ENCODE data around the gene TOMM6. TPM values are rescaled to one million over a fixed set of nuclear protein-coding genes. Genes with fewer than 3 reads are reported as not detected.

Gene TOMM6
- 172 and 198 TPM in 2 replicates for total RNA-seq

DNA sequence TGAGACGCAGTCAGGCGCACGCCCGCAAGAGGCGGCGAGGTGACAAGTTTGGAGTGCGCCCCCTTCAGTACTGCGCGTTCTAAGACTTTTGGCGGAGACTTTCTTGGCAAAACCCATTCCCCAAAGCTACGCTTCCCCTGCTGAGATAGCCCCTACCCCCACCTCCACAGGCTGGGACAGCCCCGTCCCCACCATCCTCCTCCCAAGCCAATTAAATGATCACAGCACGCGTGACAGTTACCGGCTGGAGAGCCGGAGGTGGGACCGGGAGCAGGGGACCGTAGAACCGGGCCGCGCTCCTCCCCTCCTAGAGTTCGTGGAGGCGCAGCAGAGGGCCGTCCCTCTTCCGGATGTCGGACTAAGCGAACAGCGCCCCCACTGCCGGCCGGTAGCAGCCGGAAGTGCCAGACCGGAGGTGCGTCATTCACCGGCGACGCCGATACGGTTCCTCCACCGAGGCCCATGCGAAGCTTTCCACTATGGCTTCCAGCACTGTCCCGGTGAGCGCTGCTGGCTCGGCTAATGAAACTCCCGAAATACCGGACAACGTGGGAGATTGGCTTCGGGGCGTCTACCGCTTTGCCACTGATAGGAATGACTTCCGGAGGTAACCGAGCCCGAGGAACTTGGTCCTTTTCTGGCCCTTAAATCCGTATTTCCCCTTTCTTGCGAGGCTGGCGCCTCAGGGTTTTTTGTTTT is at the start of gene TOMM6:
TSS of gene TOMM6 (plus strand) at position 476 of the 699 bp plus-strand sequence. CDS start at position 480, 4 bp downstream.

DNA sequence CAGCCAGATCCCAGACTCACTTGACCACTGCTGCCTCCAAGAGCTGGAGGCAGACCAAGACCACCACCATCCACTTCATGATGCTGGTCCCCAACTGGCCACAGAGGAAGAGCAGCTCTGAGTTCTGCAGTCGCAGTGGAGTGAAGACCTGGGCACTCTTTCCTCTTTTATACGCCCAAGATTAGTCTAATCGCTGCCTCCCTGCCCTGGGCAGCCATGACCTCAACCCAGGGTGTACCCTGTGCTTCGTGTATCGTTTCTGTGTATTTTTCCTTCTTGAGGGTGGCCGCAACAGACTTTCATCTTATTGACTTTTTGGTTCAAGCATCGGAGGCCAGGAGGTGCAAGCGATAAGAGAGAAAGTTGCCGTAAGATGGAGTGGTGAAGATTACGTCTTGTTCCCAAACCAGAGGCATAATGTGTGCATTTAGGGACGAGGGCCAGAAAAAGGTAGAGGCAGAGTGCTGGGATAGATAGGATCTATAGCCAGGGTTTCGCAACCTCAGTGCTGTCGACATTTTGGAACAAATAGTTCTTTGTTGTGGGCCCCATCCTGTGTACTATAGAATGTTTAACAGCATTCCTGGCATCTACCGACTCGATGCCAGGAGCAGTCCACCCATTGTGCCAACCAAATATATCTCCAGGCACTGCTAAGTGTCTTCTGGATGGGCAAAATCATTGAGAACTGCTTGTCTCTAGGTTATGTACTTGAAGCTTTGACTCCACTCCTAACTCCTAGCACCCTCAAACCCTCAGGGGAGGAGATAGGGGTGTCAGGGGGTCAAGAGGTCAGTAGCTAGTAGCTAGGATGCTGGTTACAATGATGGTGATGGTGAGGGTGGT is 40.0 kb upstream of the TOMM6 start, which contains the start of gene PGC:
TSS of gene PGC (minus strand) at position 142 of the 846 bp plus-strand sequence. CDS start at position 79, 63 bp downstream.

DNA sequence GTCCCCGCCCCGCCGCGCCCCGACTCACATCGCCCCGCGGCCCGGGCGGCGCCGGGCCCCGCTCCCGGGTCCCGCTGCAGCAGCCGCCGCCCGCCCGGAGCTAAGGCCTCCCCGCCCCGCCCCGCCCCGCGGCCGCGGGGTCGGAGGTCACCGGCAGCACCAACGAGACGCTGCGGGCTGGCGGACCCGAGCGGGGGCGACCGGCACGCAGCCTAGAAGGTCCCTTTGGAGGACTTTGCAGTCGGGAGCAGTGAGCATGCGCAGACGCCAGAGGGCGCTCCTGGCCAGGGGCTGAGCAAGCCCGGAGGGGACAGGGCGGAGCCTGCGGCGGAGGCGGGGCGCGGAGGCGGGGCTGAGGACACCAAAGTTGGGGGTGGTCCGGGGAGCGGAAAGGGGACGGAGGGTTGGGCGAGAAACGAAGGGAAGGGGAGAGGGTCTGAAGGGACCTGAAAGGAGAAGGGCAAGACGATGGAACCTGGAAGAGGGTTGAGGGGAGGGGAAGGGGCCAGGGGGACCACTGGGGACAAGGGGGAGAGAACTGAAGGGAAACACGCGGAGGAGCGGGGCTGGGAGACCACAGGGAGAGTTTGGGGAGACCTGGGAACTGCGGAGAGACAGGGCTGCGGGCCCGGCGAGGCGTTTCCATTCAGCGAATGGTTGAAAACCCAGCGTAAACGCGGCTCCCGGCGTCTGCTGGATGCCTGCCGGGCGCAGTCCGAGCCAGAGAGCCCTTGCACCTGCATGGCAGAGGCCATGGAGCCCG is 7.5 kb upstream of the TOMM6 start, which contains the start of gene FRS3:
TSS of gene FRS3 (minus strand) at position 113 of the 763 bp plus-strand sequence. CDS start 2,913 bp downstream, outside the sequence.

DNA sequence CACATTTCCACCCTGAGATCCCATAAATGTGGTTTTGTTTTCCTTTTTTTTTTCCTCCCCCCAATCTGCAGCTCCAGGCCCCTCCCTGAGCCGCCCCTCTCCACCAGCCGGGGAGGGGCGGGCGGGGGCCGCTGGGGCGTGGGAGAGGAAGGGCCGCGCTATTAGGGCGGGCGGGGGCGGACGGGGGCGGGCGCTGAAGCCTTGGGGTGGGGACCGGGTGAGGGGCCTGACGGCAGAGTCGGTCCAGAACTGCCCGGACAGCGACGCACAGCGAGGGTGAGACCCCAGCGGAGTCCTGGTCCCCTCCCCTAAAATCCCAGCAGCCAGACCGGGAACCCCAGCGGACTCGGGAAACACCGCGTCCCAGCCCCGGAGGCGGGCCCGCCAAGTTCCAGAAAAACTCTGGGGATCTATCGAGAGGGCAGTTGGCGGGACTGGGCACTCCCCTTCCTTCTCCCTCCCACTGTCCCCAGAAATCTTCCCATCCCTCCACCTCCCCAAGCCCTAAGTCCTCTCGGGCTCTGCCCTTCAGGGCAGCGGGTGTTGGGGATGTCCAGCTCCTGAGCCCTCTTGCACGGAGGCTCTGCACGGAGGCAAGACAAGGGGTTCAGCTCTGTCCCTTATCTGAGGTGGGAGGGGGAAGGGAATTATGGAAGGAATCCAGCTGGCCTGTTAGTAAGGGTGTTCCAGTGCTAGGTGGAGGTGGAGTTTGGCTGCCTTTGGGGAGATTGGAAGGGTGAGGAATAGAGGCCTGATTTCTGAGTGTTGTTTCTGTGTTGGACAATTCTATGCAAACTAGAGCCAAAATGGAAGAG is 6.7 kb upstream of the TOMM6 start, which contains the start of gene PRICKLE4:
TSS of gene PRICKLE4 (plus strand) at position 232 of the 815 bp plus-strand sequence. CDS start 2,692 bp downstream, outside the sequence.

Small RNA genes within 50 kb of the gene (small RNA-seq; reads per million reads assigned to genes)
- not detected for gene AL365205.2
- gene AL365205.3, result not detected
- gene RF00393, result not detected

Other genes starting within 250 kb of the TOMM6 start
- gene FOXP4, start 241.3 kb upstream of the TOMM6 start, total RNA-seq, result 4.7 and 9.0 TPM in 2 replicates
- gene MDFI, start 149.2 kb upstream of the TOMM6 start, total RNA-seq, result 24.6 and 38.1 TPM in 2 replicates
- 1.7 and 2.9 TPM in 2 replicates for gene TFEB, start 52.1 kb upstream of the TOMM6 start, total RNA-seq
- gene PGC, start 40.3 kb upstream of the TOMM6 start, total RNA-seq, result not detected in 2 replicates
- 0.80 and 1.7 TPM in 2 replicates for gene FRS3, start 7.8 kb upstream of the TOMM6 start, total RNA-seq
- gene PRICKLE4, start 6.9 kb upstream of the TOMM6 start, total RNA-seq, result 2.7 and 3.3 TPM in 2 replicates
- gene USP49, start 107.7 kb downstream of the TOMM6 start, total RNA-seq, result 2.9 and 3.6 TPM in 2 replicates
- 39.8 and 40.3 TPM in 2 replicates for gene MED20, start 133.4 kb downstream of the TOMM6 start, total RNA-seq
- gene BYSL, start 133.8 kb downstream of the TOMM6 start, total RNA-seq, result 27.7 and 28.9 TPM in 2 replicates
- gene CCND3, start 154.1 kb downstream of the TOMM6 start, total RNA-seq, result 43.1 and 51.2 TPM in 2 replicates

Measured in thoracic aorta endothelial cell (primary cell).